H9 (cell line): Measurements from ENCODE around the gene CDC14A. TPM values are rescaled to one million over a fixed set of nuclear protein-coding genes. Genes with fewer than 3 reads are reported as not detected.

ENCODE experiments used
- DNase-seq: peaks from one replicate; pipeline ENCODE4 v3.0.0-alpha.2; 2017
- H2AFZ ChIP-seq: one replicate; pipeline ENCODE4 v1.6.1; 2013; ENCODE audit warnings: mild to moderate bottlenecking, low read length, control low read depth, moderate library complexity
- H2AK5ac ChIP-seq: 2 replicates; pipeline ENCODE4 v1.6.1; 2013; ENCODE audit warnings: low read length, control low read depth, mixed read lengths; ENCODE audit not compliant: insufficient read length
- H2BK120ac ChIP-seq: one replicate; pipeline ENCODE4 v1.6.1; 2013; ENCODE audit warnings: low read depth, mild to moderate bottlenecking, low read length, control low read depth, inconsistent platforms; ENCODE audit not compliant: poor library complexity, severe bottlenecking
- H2BK12ac ChIP-seq: 2 replicates; pipeline ENCODE4 v1.6.1; 2013; ENCODE audit warnings: low read length, control low read depth, mixed read lengths, low read depth; ENCODE audit not compliant: insufficient read length
- H2BK15ac ChIP-seq: 2 replicates; pipeline ENCODE4 v1.6.1; 2013; ENCODE audit warnings: low read depth, low read length, control low read depth
- H2BK20ac ChIP-seq: one replicate; pipeline ENCODE4 v1.6.1; 2013; ENCODE audit warnings: low read depth, mild to moderate bottlenecking, low read length, control low read depth, inconsistent platforms; ENCODE audit not compliant: poor library complexity, severe bottlenecking
- H2BK5ac ChIP-seq: 2 replicates; pipeline ENCODE4 v1.6.1; 2013; ENCODE audit warnings: low read length, control low read depth, mixed read lengths; ENCODE audit not compliant: insufficient read length
- H3K14ac ChIP-seq: 2 replicates; pipeline ENCODE4 v1.6.1; 2013; ENCODE audit warnings: low read length, control low read depth; ENCODE audit not compliant: insufficient read depth
- H3K18ac ChIP-seq: 2 replicates; pipeline ENCODE4 v1.6.1; 2013; ENCODE audit warnings: low read depth, mild to moderate bottlenecking, mixed read lengths, low read length, control low read depth; ENCODE audit not compliant: insufficient read length
- H3K23ac ChIP-seq: 2 replicates; pipeline ENCODE4 v1.6.1; 2013; ENCODE audit warnings: low read length, control low read depth, mixed read lengths, low read depth; ENCODE audit not compliant: insufficient read length
- H3K23me2 ChIP-seq: 2 replicates; pipeline ENCODE4 v1.6.1; 2013; ENCODE audit warnings: low read depth, mild to moderate bottlenecking, mixed read lengths, low read length, control low read depth; ENCODE audit not compliant: insufficient read length, poor library complexity, severe bottlenecking
- H3K27ac ChIP-seq: 2 replicates; pipeline ENCODE4 v1.5.1; 2013; ENCODE audit warnings: low read length, control low read depth, mixed read lengths, low read depth; ENCODE audit not compliant: insufficient read length
- H3K27me3 ChIP-seq: 2 replicates; pipeline ENCODE4 v1.6.1; 2013; ENCODE audit warnings: low read length, control low read depth, inconsistent platforms; ENCODE audit not compliant: insufficient read depth
- H3K4ac ChIP-seq: 2 replicates; pipeline ENCODE4 v1.6.1; 2013; ENCODE audit warnings: low read depth, mild to moderate bottlenecking, control low read depth, inconsistent platforms, low read length, moderate library complexity
- H3K4me1 ChIP-seq: 2 replicates; pipeline ENCODE4 v1.6.1; 2013; ENCODE audit warnings: low read length, control low read depth, inconsistent platforms; ENCODE audit not compliant: insufficient read depth
- H3K4me2 ChIP-seq: 2 replicates; pipeline ENCODE4 v1.6.1; 2013; ENCODE audit warnings: low read length, control low read depth, mixed read lengths; ENCODE audit not compliant: insufficient read length, insufficient read depth
- H3K56ac ChIP-seq: 2 replicates; pipeline ENCODE4 v1.6.1; 2013; ENCODE audit warnings: low read depth, mild to moderate bottlenecking, mixed read lengths, low read length, control low read depth; ENCODE audit not compliant: insufficient read length
- H3K79me1 ChIP-seq: 2 replicates; pipeline ENCODE4 v1.6.1; 2013; ENCODE audit warnings: low read depth, mild to moderate bottlenecking, moderate library complexity, low read length, control low read depth, inconsistent platforms; ENCODE audit not compliant: insufficient read depth, poor library complexity, severe bottlenecking
- H3K79me2 ChIP-seq: 2 replicates; pipeline ENCODE4 v1.6.1; 2013; ENCODE audit warnings: low read length, control low read depth, inconsistent platforms; ENCODE audit not compliant: insufficient read depth
- H3K9ac ChIP-seq: 2 replicates; pipeline ENCODE4 v1.6.1; 2013; ENCODE audit warnings: low read length, control low read depth, mixed read lengths; ENCODE audit not compliant: insufficient read length; ENCODE audit errors: extremely low read depth
- H3K9me3 ChIP-seq: one replicate; pipeline ENCODE4 v1.6.1; 2013; ENCODE audit warnings: low read depth, low read length, inconsistent platforms; ENCODE audit not compliant: control insufficient read depth
- H3T11ph ChIP-seq: one replicate; pipeline ENCODE4 v1.6.1; 2013; ENCODE audit warnings: mild to moderate bottlenecking, low read length, control low read depth, inconsistent platforms
- H4K20me1 ChIP-seq: one replicate; pipeline ENCODE4 v1.6.1; 2013; ENCODE audit not compliant: control insufficient read depth, insufficient read length, insufficient read depth
- H4K5ac ChIP-seq: 2 replicates; pipeline ENCODE4 v1.6.1; 2013; ENCODE audit warnings: low read depth, mild to moderate bottlenecking, mixed read lengths, low read length, control low read depth; ENCODE audit not compliant: insufficient read length
- H4K8ac ChIP-seq: replicated peaks from 2 replicates; pipeline ENCODE4 v1.6.1; 2013; ENCODE audit warnings: low read length, control low read depth, mixed read lengths, low read depth; ENCODE audit not compliant: insufficient read length
- H4K91ac ChIP-seq: 2 replicates; pipeline ENCODE4 v1.6.1; 2013; ENCODE audit warnings: low read depth, mild to moderate bottlenecking, moderate library complexity, mixed read lengths, low read length, control low read depth; ENCODE audit not compliant: insufficient read length
- H3K27ac Mint-ChIP-seq, 3 experiments: 2 replicates in 2 of 3; 3 replicates in 1 of 3; pipeline ENCODE4 v1.8.0; 2020 to 2021; ENCODE audit warnings: mixed read lengths in 3 of 3, mild to moderate bottlenecking in 1 of 3, moderate library complexity in 1 of 3
- H3K27me3 Mint-ChIP-seq: 2 replicates; pipeline ENCODE4 v1.8.0; 2021; ENCODE audit warnings: low read depth, mild to moderate bottlenecking, moderate library complexity, mixed read lengths
- H3K36me3 Mint-ChIP-seq, 3 experiments: 2 replicates in 2 of 3; 3 replicates in 1 of 3; pipeline ENCODE4 v1.8.0; 2020 to 2021; ENCODE audit warnings: low read depth in 3 of 3, mixed read lengths in 3 of 3; ENCODE audit not compliant: insufficient read depth in 1 of 3
- H3K4me1 Mint-ChIP-seq, 2 experiments: 2 replicates each; pipeline ENCODE4 v1.8.0; 2020; ENCODE audit warnings: mixed read lengths in 2 of 2
- H3K4me3 Mint-ChIP-seq, 2 experiments: 2 replicates in 1 of 2; 3 replicates in 1 of 2; pipeline ENCODE4 v1.8.0; 2020 to 2021; ENCODE audit warnings: mild to moderate bottlenecking in 2 of 2, mixed read lengths in 2 of 2, moderate library complexity in 1 of 2
- H3K9me3 Mint-ChIP-seq, 2 experiments: 2 replicates in 1 of 2; 3 replicates in 1 of 2; pipeline ENCODE4 v1.8.0; 2020; ENCODE audit warnings: mild to moderate bottlenecking in 2 of 2, mixed read lengths in 2 of 2, moderate library complexity in 1 of 2
- WGBS: extraction: QIAGEN DNeasy Blood & Tissue Kit; methylation state at CpG from one replicate; pipeline ENCODE4 v1.1.7; 2013; ENCODE audit warnings: missing lambda C conversion rate, low lambda C conversion rate, mixed read lengths; ENCODE audit not compliant: insufficient read length; ENCODE audit errors: extremely low coverage; 5-methylcytosine and 5-hydroxymethylcytosine counted together
- total RNA-seq: library from RNA; stranded (reverse); gene quantifications from 2 replicates; pipeline ENCODE4 v1.2.1, GENCODE V29; 2021
- TF ChIP-seq, protein P1 (sequence below): fragments of 200-600 bp; sonication (generic); conservative IDR thresholded peaks from 3 replicates; pipeline ENCODE4 v1.8.0; 2021; ENCODE audit warnings: antibody characterized with exemption, mild to moderate bottlenecking

CDC14A gene
- total RNA-seq, 1 experiment from 2014 or later, result 8.9 TPM

DNA sequence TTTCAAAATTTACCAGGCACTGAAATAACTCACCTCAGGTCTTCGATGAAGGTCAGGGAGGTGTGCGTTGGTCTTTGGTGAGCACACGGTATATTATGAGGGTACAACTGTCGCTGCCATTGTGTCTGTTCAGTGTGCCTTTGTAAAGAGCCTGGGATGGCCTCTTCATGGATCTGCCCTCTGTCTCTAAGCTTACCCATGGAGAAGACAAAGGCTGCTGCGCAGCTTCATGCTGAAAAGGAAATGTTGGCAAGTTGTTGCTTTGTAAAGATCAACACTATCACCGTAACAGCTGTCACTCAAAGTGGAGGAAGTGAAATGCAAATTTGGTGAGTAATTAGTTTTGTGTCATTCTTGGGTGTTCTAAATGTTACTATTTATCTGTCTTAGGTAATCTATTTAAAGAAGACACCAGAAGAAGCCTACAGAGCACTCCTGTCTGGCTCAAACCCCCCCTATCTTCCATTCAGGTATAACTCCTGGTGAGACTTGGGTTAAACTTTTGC, 71.6 kb downstream of the CDC14A start:
- Histone ChIP-seq H2BK12ac (no peak overlapping the region), H2BK20ac (no peak overlapping the region), H3K79me2 (no peaks in the 10 kb centered on the region; the same call in 1 of the 2 replicates), H3K56ac (no peak overlapping the region), H3K4me1 (peaks cover 10% of the 10 kb centered on the region; the same call in 1 of the 2 replicates), H4K91ac (no peak overlapping the region), H2BK15ac (no peak overlapping the region), H3K4ac (no peak overlapping the region), H2AFZ (no peak overlapping the region), H3K27me3 (no peaks in the 10 kb centered on the region), H3K23me2 (no peaks in the 10 kb centered on the region), H3K9me3 (no peaks in the 10 kb centered on the region), H2BK5ac (no peak overlapping the region), H3K9ac (no peak overlapping the region), H2AK5ac (no peak overlapping the region), H3K79me1 (no peaks in the 10 kb centered on the region), H4K8ac (no peak overlapping the region), H4K5ac (no peak overlapping the region), H3T11ph (no peak overlapping the region), H3K18ac (no peak overlapping the region), H3K4me2 (no peak overlapping the region), H3K27ac (no peak overlapping the region), H4K20me1 (no peaks in the 10 kb centered on the region), H2BK120ac (no peak overlapping the region), H3K14ac (no peak overlapping the region), H3K23ac (no peak overlapping the region)
- Mint-ChIP-seq H3K27ac (peak overlapping the region in 1 of 3 experiments; percentile 57; a peak in 1 of 7 replicates), H3K4me3 (no peak overlapping the region), H3K4me1 (peaks cover 24 to 26% of the 10 kb centered on the region in 2 experiments), H3K36me3 (no peaks in the 10 kb centered on the region; a peak in 2 of 7 replicates), H3K9me3 (no peaks in the 10 kb centered on the region), H3K27me3 (no peaks in the 10 kb centered on the region)
- TF ChIP-seq, protein P1, sequence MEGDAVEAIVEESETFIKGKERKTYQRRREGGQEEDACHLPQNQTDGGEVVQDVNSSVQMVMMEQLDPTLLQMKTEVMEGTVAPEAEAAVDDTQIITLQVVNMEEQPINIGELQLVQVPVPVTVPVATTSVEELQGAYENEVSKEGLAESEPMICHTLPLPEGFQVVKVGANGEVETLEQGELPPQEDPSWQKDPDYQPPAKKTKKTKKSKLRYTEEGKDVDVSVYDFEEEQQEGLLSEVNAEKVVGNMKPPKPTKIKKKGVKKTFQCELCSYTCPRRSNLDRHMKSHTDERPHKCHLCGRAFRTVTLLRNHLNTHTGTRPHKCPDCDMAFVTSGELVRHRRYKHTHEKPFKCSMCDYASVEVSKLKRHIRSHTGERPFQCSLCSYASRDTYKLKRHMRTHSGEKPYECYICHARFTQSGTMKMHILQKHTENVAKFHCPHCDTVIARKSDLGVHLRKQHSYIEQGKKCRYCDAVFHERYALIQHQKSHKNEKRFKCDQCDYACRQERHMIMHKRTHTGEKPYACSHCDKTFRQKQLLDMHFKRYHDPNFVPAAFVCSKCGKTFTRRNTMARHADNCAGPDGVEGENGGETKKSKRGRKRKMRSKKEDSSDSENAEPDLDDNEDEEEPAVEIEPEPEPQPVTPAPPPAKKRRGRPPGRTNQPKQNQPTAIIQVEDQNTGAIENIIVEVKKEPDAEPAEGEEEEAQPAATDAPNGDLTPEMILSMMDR, result peak; percentile 43; the same call in 2 of the 3 replicates
- no CpG with 5 or more reads among the region's 6 CpGs for WGBS
- no peak for DNase-seq
